MCF 10A (cell line): ENCODE measurements around the gene DHX58. TPM values are rescaled to one million over a fixed set of nuclear protein-coding genes. Genes with fewer than 3 reads are reported as not detected.

Experiments
- BruUV-seq: library from RNA; stranded (reverse); fragments of 400-500 nt; replicated peaks from 2 replicates; lab custom pipeline; 2021; lab: Mats Ljungman, UMichigan
- CTCF ChIA-PET: fragments of 300-600 bp; sonication (Branson Sonifier 250); formaldehyde crosslinking; extraction: SDS; loops from one replicate; lab custom pipeline; 2021; ENCODE audit warnings: antibody characterized with exemption, inconsistent platforms; lab: Yijun Ruan, JAX
- POLR2A ChIA-PET: fragments of 300-600, 350-650 bp; sonication (Branson Sonifier 250); formaldehyde crosslinking; extraction: SDS; loops from one replicate; lab custom pipeline; 2020; ENCODE audit warnings: antibody characterized with exemption, inconsistent platforms; lab: Yijun Ruan, JAX
- DNase-seq: peaks from one replicate; pipeline ENCODE4 v3.0.0-alpha.2; 2018; ENCODE audit not compliant: unreplicated experiment
- H3K27ac Mint-ChIP-seq: one replicate; pipeline ENCODE4 v1.8.0; 2022; ENCODE audit warnings: mild to moderate bottlenecking, low read depth, mixed read lengths; ENCODE audit not compliant: unreplicated experiment
- H3K27me3 Mint-ChIP-seq: one replicate; pipeline ENCODE4 v1.8.0; 2022; ENCODE audit warnings: mixed read lengths; ENCODE audit not compliant: insufficient read depth, unreplicated experiment
- H3K36me3 Mint-ChIP-seq: one replicate; pipeline ENCODE4 v1.8.0; 2022; ENCODE audit warnings: mild to moderate bottlenecking, moderate library complexity, mixed read lengths; ENCODE audit not compliant: insufficient read depth, unreplicated experiment
- H3K4me1 Mint-ChIP-seq: one replicate; pipeline ENCODE4 v1.8.0; 2022; ENCODE audit warnings: mixed read lengths; ENCODE audit not compliant: insufficient read depth, unreplicated experiment
- H3K4me3 Mint-ChIP-seq: one replicate; pipeline ENCODE4 v1.8.0; 2022; ENCODE audit warnings: mild to moderate bottlenecking, moderate library complexity, mixed read lengths; ENCODE audit not compliant: unreplicated experiment
- H3K9me3 Mint-ChIP-seq: one replicate; pipeline ENCODE4 v1.8.0; 2022; ENCODE audit warnings: mixed read lengths; ENCODE audit not compliant: unreplicated experiment
- intact Hi-C: fragments of 100-400 bp; cut with micrococcal nuclease; formaldehyde crosslinking; loops from 2 replicates; pipeline ENCODE4 v1.14.1; 2022
- total RNA-seq: library from RNA; stranded (reverse); gene quantifications from 2 replicates; pipeline ENCODE4 v1.2.3, GENCODE V29; 2022
- TF ChIP-seq, protein P1 (sequence below): fragments of 200-600 bp; IDR thresholded peaks from one replicate; pipeline ENCODE4 v1.8.0; 2022; ENCODE audit warnings: antibody characterized with exemption, mild to moderate bottlenecking; ENCODE audit not compliant: unreplicated experiment

DHX58 gene
- total RNA-seq, 1 experiment from 2014 or later: 2.8 TPM

DNA sequence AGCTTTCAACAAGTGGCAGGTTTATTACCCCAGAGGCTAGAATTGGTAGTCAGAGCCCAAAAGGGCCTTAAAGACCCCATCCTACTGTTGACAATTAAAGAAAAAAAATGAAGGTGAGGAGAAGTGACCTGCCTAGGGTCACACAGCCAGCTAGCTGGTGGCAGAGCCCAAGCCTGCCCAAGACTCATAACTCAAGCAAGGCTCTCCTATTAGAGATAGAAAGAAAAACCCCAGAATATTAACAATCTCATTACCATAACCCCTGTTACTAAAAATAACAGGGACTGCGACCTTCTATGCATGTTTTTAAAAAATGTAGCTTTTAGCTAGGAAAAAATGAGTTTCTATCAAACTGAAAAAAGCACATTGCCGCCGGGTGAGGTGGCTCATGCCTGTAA is 24.1 kb upstream of the DHX58 start:
- no peak overlapping the region for H3K4me3 Mint-ChIP-seq
- no peaks in the 10 kb centered on the region for H3K27me3 Mint-ChIP-seq
- TF ChIP-seq, protein P1, sequence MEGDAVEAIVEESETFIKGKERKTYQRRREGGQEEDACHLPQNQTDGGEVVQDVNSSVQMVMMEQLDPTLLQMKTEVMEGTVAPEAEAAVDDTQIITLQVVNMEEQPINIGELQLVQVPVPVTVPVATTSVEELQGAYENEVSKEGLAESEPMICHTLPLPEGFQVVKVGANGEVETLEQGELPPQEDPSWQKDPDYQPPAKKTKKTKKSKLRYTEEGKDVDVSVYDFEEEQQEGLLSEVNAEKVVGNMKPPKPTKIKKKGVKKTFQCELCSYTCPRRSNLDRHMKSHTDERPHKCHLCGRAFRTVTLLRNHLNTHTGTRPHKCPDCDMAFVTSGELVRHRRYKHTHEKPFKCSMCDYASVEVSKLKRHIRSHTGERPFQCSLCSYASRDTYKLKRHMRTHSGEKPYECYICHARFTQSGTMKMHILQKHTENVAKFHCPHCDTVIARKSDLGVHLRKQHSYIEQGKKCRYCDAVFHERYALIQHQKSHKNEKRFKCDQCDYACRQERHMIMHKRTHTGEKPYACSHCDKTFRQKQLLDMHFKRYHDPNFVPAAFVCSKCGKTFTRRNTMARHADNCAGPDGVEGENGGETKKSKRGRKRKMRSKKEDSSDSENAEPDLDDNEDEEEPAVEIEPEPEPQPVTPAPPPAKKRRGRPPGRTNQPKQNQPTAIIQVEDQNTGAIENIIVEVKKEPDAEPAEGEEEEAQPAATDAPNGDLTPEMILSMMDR: no peak
- H3K4me1 Mint-ChIP-seq: peaks cover 20% of the 10 kb centered on the region
- POLR2A ChIA-PET: no interaction called here
- no TSS peak for BruUV-seq
- peaks cover 69% of the 10 kb centered on the region for H3K36me3 Mint-ChIP-seq
- DNase-seq: no peak
- CTCF ChIA-PET: interaction anchor here (0.5 to 0.6 kb wide), 2 partner anchors 82 to 402 kb away, joined by 3 read pairs; no protein-coding TSS in a partner anchor
- intact Hi-C loops: no loop called here
- H3K27ac Mint-ChIP-seq: no peak overlapping the region
- H3K9me3 Mint-ChIP-seq: no peaks in the 10 kb centered on the region

DNA sequence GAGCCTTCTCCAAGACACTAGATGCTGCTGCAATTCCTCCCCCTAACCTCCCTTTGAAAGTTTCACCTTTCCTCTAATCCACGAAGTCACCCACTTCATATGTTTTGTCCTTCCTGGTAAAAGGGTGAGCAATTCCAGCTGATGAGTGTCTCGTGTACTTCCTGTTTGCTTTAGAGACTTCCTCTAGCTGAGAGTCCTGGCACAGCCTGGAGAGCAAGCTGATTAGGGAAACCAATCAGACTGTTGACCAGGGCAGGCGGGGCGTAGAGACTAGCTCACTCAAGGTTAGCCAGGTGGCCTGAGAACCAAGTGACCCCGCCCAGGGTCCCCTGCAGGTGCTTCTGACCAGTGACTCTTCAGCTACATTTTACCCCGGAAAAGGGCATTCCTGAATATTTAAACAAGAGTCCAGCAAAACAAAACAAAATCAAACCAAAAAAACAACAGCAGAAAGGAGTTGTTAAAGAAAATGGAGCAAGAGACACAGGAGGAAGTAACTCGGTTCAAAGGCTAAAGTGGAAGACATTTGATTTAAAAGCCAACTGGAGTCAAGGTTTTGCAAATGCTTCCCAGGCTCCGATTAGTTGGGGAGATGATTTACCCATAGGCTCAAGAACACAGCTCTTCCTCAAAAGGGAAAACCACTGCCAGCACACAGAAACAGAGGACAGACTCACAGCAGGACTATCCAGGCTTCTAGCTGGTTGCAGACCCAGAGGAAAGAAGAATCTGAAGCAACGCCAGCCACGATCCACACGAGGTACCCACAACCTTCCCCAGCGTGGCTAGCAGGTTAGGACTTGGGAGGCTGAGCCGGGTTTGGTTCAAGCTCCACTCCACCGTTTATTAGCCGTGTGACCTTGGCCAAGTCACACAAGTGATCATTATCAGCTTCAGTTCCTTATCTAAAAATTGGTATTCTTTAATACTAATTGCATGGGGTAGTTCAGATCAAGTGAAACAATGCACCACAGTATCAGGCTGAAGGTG is 23.4 kb upstream of the DHX58 start:
- peaks cover 69% of the 10 kb centered on the region for H3K36me3 Mint-ChIP-seq
- H3K27ac Mint-ChIP-seq: peak overlapping the region; percentile 79
- no peaks in the 10 kb centered on the region for H3K9me3 Mint-ChIP-seq
- no TSS peak for BruUV-seq
- ChIA-PET CTCF (interaction anchor here (0.6 to 1.7 kb wide), 3 partner anchors 12 to 1203 kb away, joined by 3 to 5 read pairs (median 3); no protein-coding TSS in a partner anchor), POLR2A (interaction anchor here (1.0 to 1.3 kb wide), 3 partner anchors 18 to 111 kb away, joined by 4 to 7 read pairs (median 4); no protein-coding TSS in a partner anchor)
- no peak for DNase-seq
- H3K4me3 Mint-ChIP-seq: no peak overlapping the region
- intact Hi-C loops: no loop called here
- no peaks in the 10 kb centered on the region for H3K27me3 Mint-ChIP-seq
- H3K4me1 Mint-ChIP-seq: peaks cover 20% of the 10 kb centered on the region
- TF ChIP-seq, protein P1: no peak

DNA sequence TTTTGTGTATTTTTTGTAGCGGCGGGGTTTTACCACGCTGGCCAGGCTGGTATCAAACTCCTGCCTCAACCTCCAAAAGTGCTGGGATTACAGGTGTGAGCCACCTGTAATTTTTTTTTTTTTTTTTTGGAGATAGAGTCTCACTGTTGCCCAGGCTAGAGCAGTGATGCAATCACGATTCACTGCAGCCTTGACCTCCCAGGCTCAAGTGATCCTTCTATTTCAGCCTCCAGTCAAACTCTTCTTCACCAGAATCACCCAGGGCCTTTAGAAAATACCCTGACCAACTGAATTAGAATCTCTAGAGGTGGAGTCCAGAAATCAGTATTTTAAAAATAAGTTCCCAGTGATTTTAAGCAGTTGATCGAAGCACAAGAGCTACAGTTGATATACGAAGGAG is 22.6 kb upstream of the DHX58 start:
- Mint-ChIP-seq H3K27ac (no peak overlapping the region), H3K27me3 (no peaks in the 10 kb centered on the region), H3K9me3 (no peaks in the 10 kb centered on the region), H3K4me1 (peaks cover 20% of the 10 kb centered on the region), H3K4me3 (no peak overlapping the region), H3K36me3 (peaks cover 68% of the 10 kb centered on the region)
- ChIA-PET CTCF (interaction anchor here (0.6 to 1.7 kb wide), 2 partner anchors 11 to 335 kb away, joined by 5 to 6 read pairs; no protein-coding TSS in a partner anchor), POLR2A (interaction anchor here (1.0 to 1.3 kb wide), 3 partner anchors 19 to 110 kb away, joined by 4 to 7 read pairs (median 4); no protein-coding TSS in a partner anchor)
- intact Hi-C loops: no loop called here
- no peak for DNase-seq
- BruUV-seq: no TSS peak
- TF ChIP-seq, protein P1: no peak
